Osteocyte (in vitro differentiated cells): Measurements from ENCODE around the gene C3AR1. TPM values are rescaled to one million over a fixed set of nuclear protein-coding genes. Genes with fewer than 3 reads are reported as not detected.
"Not testable (repeated sequence)": the region's sequence is repeated elsewhere in the genome, so short reads cannot be mapped to it uniquely, and the experiment has no call there.

Experiments
- DNase-seq: peaks from one replicate; pipeline ENCODE4 v3.0.0; 2021; ENCODE audit warnings: mixed read lengths; ENCODE audit not compliant: unreplicated experiment; ENCODE audit errors: extremely low spot score
- H3K27ac Mint-ChIP-seq: one replicate; pipeline ENCODE4 v1.8.0; 2021; ENCODE audit warnings: mild to moderate bottlenecking, mixed read lengths; ENCODE audit not compliant: unreplicated experiment
- H3K27me3 Mint-ChIP-seq: one replicate; pipeline ENCODE4 v1.8.0; 2021; ENCODE audit warnings: mixed read lengths; ENCODE audit not compliant: unreplicated experiment
- H3K36me3 Mint-ChIP-seq: one replicate; pipeline ENCODE4 v1.8.0; 2021; ENCODE audit warnings: mixed read lengths; ENCODE audit not compliant: unreplicated experiment
- H3K4me1 Mint-ChIP-seq: one replicate; pipeline ENCODE4 v1.8.0; 2021; ENCODE audit warnings: mixed read lengths; ENCODE audit not compliant: unreplicated experiment
- H3K4me3 Mint-ChIP-seq: one replicate; pipeline ENCODE4 v1.8.0; 2021; ENCODE audit warnings: mild to moderate bottlenecking, moderate library complexity, mixed read lengths; ENCODE audit not compliant: unreplicated experiment
- H3K9me3 Mint-ChIP-seq: one replicate; pipeline ENCODE4 v1.8.0; 2021; ENCODE audit warnings: mixed read lengths; ENCODE audit not compliant: unreplicated experiment
- CTCF ChIP-seq: fragments of 200-600 bp; sonication (generic); IDR thresholded peaks from 2 replicates; pipeline ENCODE4 v1.5.0; 2021; ENCODE audit warnings: antibody characterized with exemption, mild to moderate bottlenecking, moderate library complexity
- total RNA-seq: library from RNA; stranded (reverse); gene quantifications from 2 replicates; pipeline ENCODE4 v1.2.1, GENCODE V29; 2021

C3AR1 gene
- total RNA-seq, 1 donor from 2014 or later, result not detected

GRCh38 chr12:8034802-8035201, 31.4 kb downstream of the C3AR1 start:
- Mint-ChIP-seq H3K27ac (peak overlapping the region; percentile 85), H3K36me3 (peaks cover 6% of the 10 kb centered on the region), H3K4me1 (peaks cover 62% of the 10 kb centered on the region), H3K9me3 (no peaks in the 10 kb centered on the region), H3K4me3 (peak overlapping the region; percentile 87), H3K27me3 (no peaks in the 10 kb centered on the region)
- TF ChIP-seq CTCF, result no peak
- no peak for DNase-seq

GRCh38 chr12:8033153-8034044, 32.8 kb downstream of the C3AR1 start:
- Mint-ChIP-seq H3K9me3 (no peaks in the 10 kb centered on the region), H3K27me3 (no peaks in the 10 kb centered on the region), H3K4me3 (peak overlapping the region; percentile 87), H3K27ac (peak overlapping the region; percentile 85), H3K36me3 (peaks cover 4% of the 10 kb centered on the region), H3K4me1 (peaks cover 55% of the 10 kb centered on the region)
- TF ChIP-seq CTCF, result no peak
- DNase-seq, result no peak

- H3K4me3 Mint-ChIP-seq, result peak within 1 kb of the TSS; percentile 87
- no peaks in the 10 kb centered on the region for H3K9me3 Mint-ChIP-seq
- H3K27me3 Mint-ChIP-seq, result no peaks in the 10 kb centered on the region
- peak; percentile 93 for DNase-seq
- peak; percentile 33 for TF ChIP-seq CTCF
- H3K4me1 Mint-ChIP-seq, result peaks cover 50% of the 10 kb centered on the region
- H3K36me3 Mint-ChIP-seq, result peaks cover 4% of the 10 kb centered on the region
- peak within 1 kb of the TSS; percentile 85 for H3K27ac Mint-ChIP-seq
These were observed 33.7 kb downstream of the C3AR1 start, which contains the start of gene FOXJ2 for GRCh38 chr12:8032242-8033152. TSS of gene FOXJ2 (plus strand) at chr12:8032716. CDS start at chr12:8039833, 7,117 bp downstream.

GRCh38 chr12:8031872-8032241, 34.3 kb downstream of the C3AR1 start:
- peaks cover 48% of the 10 kb centered on the region for H3K4me1 Mint-ChIP-seq
- no peaks in the 10 kb centered on the region for H3K9me3 Mint-ChIP-seq
- DNase-seq, result no peak
- no peaks in the 10 kb centered on the region for H3K27me3 Mint-ChIP-seq
- H3K36me3 Mint-ChIP-seq, result peaks cover 4% of the 10 kb centered on the region
- peak overlapping the region; percentile 79 for H3K4me3 Mint-ChIP-seq
- TF ChIP-seq CTCF, result no peak
- H3K27ac Mint-ChIP-seq, result peak overlapping the region; percentile 81

GRCh38 chr12:8031017-8031416, 35.1 kb downstream of the C3AR1 start:
- not testable (repeated sequence) for H3K4me3 Mint-ChIP-seq, H3K36me3 Mint-ChIP-seq, DNase-seq, H3K9me3 Mint-ChIP-seq, H3K27me3 Mint-ChIP-seq, H3K27ac Mint-ChIP-seq
- peaks cover 42% of the 10 kb centered on the region for H3K4me1 Mint-ChIP-seq
